Activated CD8-positive, alpha-beta memory T cell treated with anti-CD3 and anti-CD28 coated beads, Interleukin-2, amount 50 U/mL, for 48 hours (primary cell): ENCODE data around the gene RREB1.
A peak's percentile ranks its signal among the peaks of the same experiment; 100 is the strongest.
"Not testable (repeated sequence)": the region's sequence is repeated elsewhere in the genome, so short reads cannot be mapped to it uniquely, and the experiment has no call there.

ENCODE experiments used
- DNase-seq: peaks from one replicate; pipeline ENCODE4 v3.0.0-alpha.2; 2020

RREB1 gene

GRCh38 chr6:7145585-7145884 lies 37.8 kb downstream of the RREB1 start:
- no peak for DNase-seq

GRCh38 chr6:7145885-7146828 lies 38.4 kb downstream of the RREB1 start:
- peak; percentile 50 for DNase-seq

- peak; percentile 54 for DNase-seq
Measured at GRCh38 chr6:7147051-7147671, 39.4 kb downstream of the RREB1 start.

- DNase-seq: peak; percentile 49
Measured at GRCh38 chr6:7148100-7148822, 40.5 kb downstream of the RREB1 start.

GRCh38 chr6:7150381-7151064 lies 42.8 kb downstream of the RREB1 start:
- DNase-seq: no peak

GRCh38 chr6:7151381-7151780 lies 43.6 kb downstream of the RREB1 start:
- DNase-seq: peak; percentile 47

GRCh38 chr6:7152462-7152861 lies 44.7 kb downstream of the RREB1 start:
- DNase-seq: no peak

- peak; percentile 49 for DNase-seq
Measured at GRCh38 chr6:7153789-7154188, 46.0 kb downstream of the RREB1 start.

- peak; percentile 62 for DNase-seq
Measured at GRCh38 chr6:7154341-7155139, 46.8 kb downstream of the RREB1 start.

- DNase-seq: no peak
Measured at GRCh38 chr6:7155871-7156579, 48.3 kb downstream of the RREB1 start.

- DNase-seq: peak; percentile 41
Measured at GRCh38 chr6:7156643-7157278, 49.0 kb downstream of the RREB1 start.

GRCh38 chr6:7157307-7157706 lies 49.5 kb downstream of the RREB1 start:
- DNase-seq: not testable (repeated sequence)

GRCh38 chr6:7157752-7158616 lies 50.2 kb downstream of the RREB1 start:
- DNase-seq: peak; percentile 37

GRCh38 chr6:7159790-7160525 lies 52.2 kb downstream of the RREB1 start:
- peak; percentile 22 for DNase-seq

- DNase-seq: no peak
Measured at GRCh38 chr6:7161253-7161623, 53.5 kb downstream of the RREB1 start.

GRCh38 chr6:7161845-7162244 lies 54.1 kb downstream of the RREB1 start:
- DNase-seq: no peak

- DNase-seq: peak; percentile 30
Measured at GRCh38 chr6:7163661-7164071, 55.9 kb downstream of the RREB1 start.

- no peak for DNase-seq
Measured at GRCh38 chr6:7164536-7165001, 56.8 kb downstream of the RREB1 start.
